Smooth muscle cell (in vitro differentiated cells): ENCODE measurements around the gene SLIT3. TPM values are rescaled to one million over a fixed set of nuclear protein-coding genes. Genes with fewer than 3 reads are reported as not detected.
A peak's percentile ranks its signal among the peaks of the same experiment; 100 is the strongest.

Source experiments
- DNase-seq: peaks from one replicate; lab custom pipeline; 2025; ENCODE audit not compliant: unreplicated experiment; lab: John Stamatoyannopoulos, UW
- H2AFZ ChIP-seq: fragments of 200-600 bp; sonication (generic); 2 replicates; pipeline ENCODE4 v1.6.0; 2016; ENCODE audit warnings: antibody characterized with exemption, low read depth, mild to moderate bottlenecking
- H3F3A ChIP-seq: fragments of 200-600 bp; sonication (generic); 2 replicates; pipeline ENCODE4 v1.6.0; 2017; ENCODE audit warnings: antibody characterized with exemption, low read depth
- H3K27ac ChIP-seq: fragments of 200-600 bp; sonication (generic); 2 replicates; pipeline ENCODE4 v1.5.1; 2016; ENCODE audit warnings: low read depth, mild to moderate bottlenecking
- H3K27me3 ChIP-seq: fragments of 200-600 bp; sonication (generic); 2 replicates; pipeline ENCODE4 v1.6.1; 2016; ENCODE audit warnings: low read depth, mild to moderate bottlenecking
- H3K36me3 ChIP-seq: fragments of 200-600 bp; sonication (generic); 2 replicates; pipeline ENCODE4 v1.5.1; 2016; ENCODE audit warnings: low read depth
- H3K4me1 ChIP-seq: fragments of 200-600 bp; sonication (generic); 2 replicates; pipeline ENCODE4 v1.5.1; 2016; ENCODE audit warnings: low read depth
- H3K4me2 ChIP-seq: fragments of 200-600 bp; sonication (generic); 2 replicates; pipeline ENCODE4 v1.6.0; 2016; ENCODE audit warnings: mild to moderate bottlenecking
- H3K4me3 ChIP-seq: fragments of 200-600 bp; sonication (generic); 2 replicates; pipeline ENCODE4 v1.5.1; 2016; ENCODE audit warnings: mild to moderate bottlenecking
- H3K79me2 ChIP-seq: fragments of 200-600 bp; sonication (generic); 2 replicates; pipeline ENCODE4 v1.6.0; 2016; ENCODE audit warnings: low read depth, mild to moderate bottlenecking
- H3K9ac ChIP-seq: fragments of 200-600 bp; sonication (generic); 2 replicates; pipeline ENCODE4 v1.6.0; 2016; ENCODE audit warnings: low read depth
- H3K9me3 ChIP-seq: fragments of 200-600 bp; sonication (generic); replicated peaks from 2 replicates; pipeline ENCODE4 v1.5.1; 2016; ENCODE audit warnings: low read depth
- H4K20me1 ChIP-seq: fragments of 200-600 bp; sonication (generic); 2 replicates; pipeline ENCODE4 v1.6.0; 2016; ENCODE audit warnings: low read depth
- WGBS: methylation state at CpG from one replicate; pipeline ENCODE4 v1.1.7; 2016; ENCODE audit warnings: low lambda C conversion rate; 5-methylcytosine and 5-hydroxymethylcytosine counted together
- polyA plus RNA-seq: library from polyadenylated mRNA; unstranded; fragments of >200 nt; fragmentation: Nextera tagmentation; extraction: Ambion mirVana; gene quantifications from 2 replicates; pipeline ENCODE4 v1.2.1, GENCODE V29; 2016
- total RNA-seq: library from RNA; depleted of rRNA; stranded (reverse); fragments of >200 nt; gene quantifications from 2 replicates; pipeline ENCODE4 v1.2.3, GENCODE V29; 2014
- TF ChIP-seq, protein P1 (sequence below): fragments of 200-600 bp; sonication (generic); IDR thresholded peaks from 2 replicates; pipeline ENCODE4 v1.5.1; 2017; ENCODE audit warnings: borderline replicate concordance, mild to moderate bottlenecking, antibody characterized with exemption; ENCODE audit not compliant: insufficient read depth, poor library complexity, severe bottlenecking

SLIT3 gene
- total and polyA plus RNA-seq, 2 experiments from 2014 or later, result 25.4 to 29.5 TPM

DNA sequence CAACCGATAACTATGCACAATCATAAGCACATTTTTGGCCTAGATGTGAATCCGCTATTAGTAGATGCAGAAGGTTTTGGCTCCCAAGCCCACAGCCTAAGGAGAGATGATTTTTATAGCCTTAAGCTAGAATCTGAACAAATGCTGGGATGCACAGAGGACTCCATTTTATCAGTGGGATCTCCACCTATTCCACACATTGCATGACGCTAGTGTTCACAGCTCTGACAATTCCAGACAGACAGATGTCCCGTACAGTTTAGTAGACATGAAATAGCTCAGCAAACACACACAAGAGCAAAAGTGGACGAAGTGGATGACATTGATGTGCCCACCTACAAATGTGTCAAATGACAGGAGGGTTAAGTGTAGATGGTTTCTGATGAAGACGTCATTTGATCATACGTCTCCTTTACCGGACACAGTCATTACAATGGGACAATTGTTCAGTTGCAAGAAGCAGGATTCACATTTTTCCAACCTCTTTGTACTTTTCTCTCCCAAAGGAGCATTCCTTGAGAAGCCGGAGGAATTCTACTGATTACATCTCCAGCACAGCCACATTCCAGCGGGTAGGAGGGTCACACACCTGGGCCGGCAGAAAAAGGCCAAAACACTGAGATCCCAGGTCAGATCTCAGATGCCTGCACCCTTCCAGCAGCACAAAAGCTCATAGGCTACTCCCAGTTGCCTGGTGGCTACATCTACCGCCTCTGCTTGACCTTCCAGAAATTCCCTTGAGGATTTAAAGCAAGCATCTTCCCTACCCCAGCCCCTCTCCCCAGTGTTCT is 202.4 kb downstream of the SLIT3 start:
- 77% methylated on average over 12 of the region's 12 CpGs for WGBS
- H3K4me2 ChIP-seq, result no peak overlapping the region
- H3K9ac ChIP-seq, result no peak overlapping the region

DNA sequence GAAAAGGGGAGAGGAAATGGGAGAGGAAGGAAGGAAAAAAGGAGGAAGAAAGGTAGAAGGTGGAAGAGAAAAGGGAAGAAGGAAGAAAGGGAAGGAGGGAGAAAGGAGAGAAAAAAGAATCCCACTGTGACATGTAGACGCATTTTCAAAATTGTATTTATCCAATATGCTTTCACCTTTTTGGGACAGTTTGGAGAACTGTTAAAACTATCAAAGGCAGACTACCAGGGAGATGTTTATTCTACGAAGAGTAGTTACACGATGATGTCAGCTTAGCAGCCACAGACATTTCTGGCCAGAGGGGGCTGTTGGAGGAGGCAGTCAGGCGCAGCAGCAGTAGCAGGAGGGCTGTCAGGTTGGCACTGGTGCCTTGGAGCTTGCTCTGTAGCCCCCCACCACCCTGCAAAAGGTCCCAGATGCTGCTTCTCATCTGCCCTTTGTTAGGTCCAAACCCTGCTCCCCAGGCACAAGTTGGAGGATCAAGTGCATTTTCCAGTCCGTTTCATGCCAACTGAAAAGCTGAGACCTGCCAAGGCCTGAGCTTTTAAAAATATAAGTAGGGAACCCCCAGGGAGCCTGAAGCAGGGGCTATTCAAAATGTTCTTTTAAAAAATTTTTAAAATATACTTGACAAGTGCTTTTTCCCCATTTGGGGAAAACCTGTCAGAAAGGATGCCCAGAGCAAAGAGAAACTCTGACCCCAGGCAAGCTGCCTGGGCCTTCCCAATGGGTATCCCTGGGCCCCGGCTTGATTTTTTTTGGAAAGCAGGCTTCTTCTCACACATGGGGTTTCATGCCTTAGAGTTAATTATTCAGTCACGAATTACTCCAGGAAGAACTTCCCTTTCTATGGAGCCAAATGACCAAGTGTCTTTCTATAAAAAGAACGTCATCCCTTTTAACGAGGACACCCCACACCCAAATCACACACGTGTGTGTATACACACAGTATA is 203.3 kb downstream of the SLIT3 start:
- Histone ChIP-seq H3K4me2 (peak overlapping the region; percentile 65), H3K9me3 (no peaks in the 10 kb centered on the region), H3K4me1 (peaks cover 4% of the 10 kb centered on the region), H4K20me1 (peaks cover 11% of the 10 kb centered on the region), H3K36me3 (no peaks in the 10 kb centered on the region), H3K27me3 (peaks cover 8% of the 10 kb centered on the region), H2AFZ (no peak overlapping the region), H3K4me3 (no peak overlapping the region), H3K79me2 (no peaks in the 10 kb centered on the region), H3F3A (no peaks in the 10 kb centered on the region), H3K9ac (peak overlapping the region; percentile 63), H3K27ac (peak overlapping the region; percentile 68)
- TF ChIP-seq, protein P1, sequence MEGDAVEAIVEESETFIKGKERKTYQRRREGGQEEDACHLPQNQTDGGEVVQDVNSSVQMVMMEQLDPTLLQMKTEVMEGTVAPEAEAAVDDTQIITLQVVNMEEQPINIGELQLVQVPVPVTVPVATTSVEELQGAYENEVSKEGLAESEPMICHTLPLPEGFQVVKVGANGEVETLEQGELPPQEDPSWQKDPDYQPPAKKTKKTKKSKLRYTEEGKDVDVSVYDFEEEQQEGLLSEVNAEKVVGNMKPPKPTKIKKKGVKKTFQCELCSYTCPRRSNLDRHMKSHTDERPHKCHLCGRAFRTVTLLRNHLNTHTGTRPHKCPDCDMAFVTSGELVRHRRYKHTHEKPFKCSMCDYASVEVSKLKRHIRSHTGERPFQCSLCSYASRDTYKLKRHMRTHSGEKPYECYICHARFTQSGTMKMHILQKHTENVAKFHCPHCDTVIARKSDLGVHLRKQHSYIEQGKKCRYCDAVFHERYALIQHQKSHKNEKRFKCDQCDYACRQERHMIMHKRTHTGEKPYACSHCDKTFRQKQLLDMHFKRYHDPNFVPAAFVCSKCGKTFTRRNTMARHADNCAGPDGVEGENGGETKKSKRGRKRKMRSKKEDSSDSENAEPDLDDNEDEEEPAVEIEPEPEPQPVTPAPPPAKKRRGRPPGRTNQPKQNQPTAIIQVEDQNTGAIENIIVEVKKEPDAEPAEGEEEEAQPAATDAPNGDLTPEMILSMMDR, result no peak
- no peak for DNase-seq
- 66% methylated on average over 10 of the region's 10 CpGs for WGBS

More for the DNA sequence above, 202.4 kb downstream of the SLIT3 start:
- Histone ChIP-seq H2AFZ (no peak overlapping the region), H4K20me1 (peaks cover 11% of the 10 kb centered on the region), H3K79me2 (no peaks in the 10 kb centered on the region), H3K36me3 (no peaks in the 10 kb centered on the region), H3K9me3 (no peaks in the 10 kb centered on the region), H3F3A (no peaks in the 10 kb centered on the region), H3K4me1 (peaks cover 4% of the 10 kb centered on the region), H3K27me3 (peaks cover 16% of the 10 kb centered on the region), H3K4me3 (no peak overlapping the region), H3K27ac (no peak overlapping the region)
- TF ChIP-seq, protein P1, result no peak
- DNase-seq, result no peak

DNA sequence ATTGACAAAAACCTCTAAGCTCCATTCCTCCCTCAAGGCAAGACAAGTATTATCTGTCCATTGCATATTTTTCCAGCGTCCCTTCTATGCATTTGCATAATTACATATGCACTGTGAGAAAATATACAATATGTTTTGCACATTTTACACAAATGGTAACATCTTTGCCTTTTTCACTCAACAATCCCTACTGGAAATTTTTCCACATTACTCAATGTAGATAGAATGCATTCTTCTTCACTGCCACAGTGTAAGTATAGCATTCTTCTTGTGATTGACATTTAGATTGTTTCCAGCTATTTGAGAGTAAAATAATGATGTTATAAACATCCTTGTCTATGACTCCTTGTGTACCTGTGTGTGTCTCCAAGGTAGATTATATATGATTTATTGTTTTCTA is 205.0 kb downstream of the SLIT3 start:
- Histone ChIP-seq H3K4me2 (no peak overlapping the region), H3K79me2 (no peaks in the 10 kb centered on the region), H2AFZ (no peak overlapping the region), H4K20me1 (peaks cover 8% of the 10 kb centered on the region), H3K27ac (peak overlapping the region; percentile 82), H3K36me3 (no peaks in the 10 kb centered on the region), H3K9ac (no peak overlapping the region), H3K27me3 (no peaks in the 10 kb centered on the region), H3K4me1 (peaks cover 4% of the 10 kb centered on the region), H3K4me3 (no peak overlapping the region), H3F3A (no peaks in the 10 kb centered on the region), H3K9me3 (no peaks in the 10 kb centered on the region)
- 94% methylated on average over 1 of the region's 1 CpG for WGBS
- TF ChIP-seq, protein P1, result no peak
- DNase-seq, result no peak
